ENCODE results near the gene ZNF44.

- no peak for TF ChIP-seq CTCF (IDR thresholded peaks at IDR 0.05)
- TF ChIP-seq EZH2 (IDR thresholded peaks at IDR 0.05), result no peak
Measured at GRCh38 chr19:12331211-12331941, 36.7 kb upstream of the ZNF44 start.
